ENCODE data around the gene SULT1A3. TPM values are rescaled to one million over a fixed set of nuclear protein-coding genes. Genes with fewer than 3 reads are reported as not detected.
"Not testable (repeated sequence)": the region's sequence is repeated elsewhere in the genome, so short reads cannot be mapped to it uniquely, and the experiment has no call there.

Gene SULT1A3
- total and polyA plus RNA-seq, 5 donors from 2014 or later, result 0.71 to 19.3 (median 1.2) TPM; not detected in 1

DNA sequence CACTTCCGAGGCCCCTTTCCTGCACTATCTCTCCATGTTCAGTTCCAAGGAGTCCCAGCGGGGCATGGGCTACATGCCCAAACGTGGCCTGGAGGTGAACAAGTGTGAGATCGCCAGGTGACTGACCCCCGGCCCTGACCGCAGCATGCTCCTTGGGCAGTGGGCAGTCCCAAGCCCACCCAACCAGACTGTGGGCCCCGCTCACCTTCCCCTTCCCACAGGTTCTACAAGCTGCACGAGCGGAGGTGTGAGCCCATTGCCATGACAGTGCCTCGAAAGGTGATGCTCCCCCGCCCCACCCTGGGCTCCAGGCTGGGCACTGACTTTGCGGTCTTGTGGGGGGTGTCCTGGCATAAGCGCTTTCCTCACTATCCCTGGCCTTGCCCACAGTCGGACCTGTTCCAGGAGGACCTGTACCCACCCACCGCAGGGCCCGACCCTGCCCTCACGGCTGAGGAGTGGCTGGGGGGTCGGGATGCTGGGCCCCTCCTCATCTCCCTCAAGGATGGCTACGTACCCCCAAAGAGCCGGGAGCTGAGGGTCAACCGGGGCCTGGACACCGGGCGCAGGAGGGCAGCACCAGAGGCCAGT lies 11.0 kb upstream of the SULT1A3 start:
- H3K9me3 ChIP-seq (ENCODE audit: control insufficient read depth in 2 of 2, low read length in 2 of 2), result no peaks in the 10 kb centered on the region
- H3K27ac ChIP-seq (ENCODE audit: insufficient read depth, low read length, poor library complexity, severe bottlenecking), result peak overlapping the region; percentile 90
- H3K4me1 Mint-ChIP-seq, result peaks cover 0 to 23% (median 11%) of the 10 kb centered on the region in 4 donors
- H3K27me3 Mint-ChIP-seq, result peaks cover 7% of the 10 kb centered on the region
- peak overlapping the region; percentile 33 to 99 (median 50) for H3K4me3 Mint-ChIP-seq
- no peak overlapping the region for H3K4me3 ChIP-seq (ENCODE audit: low read depth, low read length)
- peaks cover 22% of the 10 kb centered on the region for H3K36me3 ChIP-seq (ENCODE audit: control insufficient read depth, insufficient read depth, low read length)
- H3K4me1 ChIP-seq (ENCODE audit: control insufficient read depth, insufficient read depth, low read length, poor library complexity, severe bottlenecking), result peaks cover 40% of the 10 kb centered on the region
- no peaks in the 10 kb centered on the region for H3K27me3 ChIP-seq (ENCODE audit: control insufficient read depth, insufficient read depth, low read length)
- DNase-seq, result no peak
- peaks cover 24% of the 10 kb centered on the region for H3K36me3 Mint-ChIP-seq
- no peak for ATAC-seq (ENCODE audit: low read depth in 2 of 2)
- no peaks in the 10 kb centered on the region for H3K9me3 Mint-ChIP-seq
- H3K27ac Mint-ChIP-seq, result peak overlapping the region in 2 of 3 donors; percentile 32 to 97

DNA sequence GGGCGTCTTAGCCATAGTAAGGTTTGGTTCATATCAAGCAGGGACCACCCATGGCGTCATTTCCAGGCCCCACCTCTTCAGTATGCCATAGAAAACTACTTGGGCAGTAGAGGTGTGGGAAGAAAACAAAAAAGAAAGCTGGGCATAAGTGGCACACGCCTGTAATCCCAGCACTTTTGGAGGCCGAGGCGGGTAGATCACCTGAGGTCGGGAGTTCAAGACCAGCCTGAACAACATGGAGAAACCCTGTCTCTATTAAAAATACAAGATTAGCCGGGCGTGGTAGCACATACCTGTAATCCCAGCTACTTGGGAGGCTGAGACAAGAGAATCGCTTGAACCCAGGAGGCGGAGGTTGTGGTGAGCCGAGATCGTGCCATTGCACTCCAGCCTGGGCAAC lies 7.9 kb upstream of the SULT1A3 start:
- not testable (repeated sequence) for H3K9me3 Mint-ChIP-seq; H3K36me3 Mint-ChIP-seq; H3K9me3 ChIP-seq (ENCODE audit: control insufficient read depth in 2 of 2, low read length in 2 of 2); H3K27me3 ChIP-seq (ENCODE audit: control insufficient read depth, insufficient read depth, low read length); ATAC-seq (ENCODE audit: low read depth in 2 of 2); H3K27ac ChIP-seq (ENCODE audit: insufficient read depth, low read length, poor library complexity, severe bottlenecking); H3K4me3 Mint-ChIP-seq; DNase-seq; H3K27me3 Mint-ChIP-seq; H3K27ac Mint-ChIP-seq; H3K4me3 ChIP-seq (ENCODE audit: low read depth, low read length)
- peaks cover 0 to 18% (median 9%) of the 10 kb centered on the region in 4 donors for H3K4me1 Mint-ChIP-seq
- Histone ChIP-seq H3K36me3 (ENCODE audit: control insufficient read depth, insufficient read depth, low read length) (peaks cover 16% of the 10 kb centered on the region), H3K4me1 (ENCODE audit: control insufficient read depth, insufficient read depth, low read length, poor library complexity, severe bottlenecking) (peaks cover 23% of the 10 kb centered on the region)

DNA sequence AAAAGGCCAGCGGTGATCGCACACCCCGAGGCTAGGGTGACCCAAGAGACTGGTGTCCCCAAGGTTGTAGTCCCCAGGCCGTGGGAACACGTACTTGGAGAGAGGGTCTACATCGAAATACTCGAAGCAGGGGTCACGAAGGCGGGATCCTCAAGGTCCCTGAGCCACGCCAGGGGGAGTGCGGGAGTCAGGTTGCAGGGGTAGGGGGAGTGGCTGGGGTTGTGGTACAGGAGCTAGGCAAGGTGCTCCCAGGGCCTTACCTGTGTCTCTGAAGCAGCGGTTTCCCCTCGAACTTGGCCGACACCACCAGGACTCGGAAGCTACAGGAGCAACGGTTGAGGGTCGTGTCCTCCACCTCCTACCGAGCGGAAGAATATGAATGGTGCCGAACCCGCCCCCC lies 6.0 kb upstream of the SULT1A3 start:
- not testable (repeated sequence) for H3K27me3 Mint-ChIP-seq; H3K27me3 ChIP-seq (ENCODE audit: control insufficient read depth, insufficient read depth, low read length); H3K27ac Mint-ChIP-seq; H3K4me3 ChIP-seq (ENCODE audit: low read depth, low read length); H3K4me3 Mint-ChIP-seq; H3K9me3 ChIP-seq (ENCODE audit: control insufficient read depth in 2 of 2, low read length in 2 of 2); H3K36me3 ChIP-seq (ENCODE audit: control insufficient read depth, insufficient read depth, low read length); DNase-seq; H3K4me1 ChIP-seq (ENCODE audit: control insufficient read depth, insufficient read depth, low read length, poor library complexity, severe bottlenecking); H3K27ac ChIP-seq (ENCODE audit: insufficient read depth, low read length, poor library complexity, severe bottlenecking); H3K4me1 Mint-ChIP-seq; H3K36me3 Mint-ChIP-seq; H3K9me3 Mint-ChIP-seq
- peak in 1 of 2 donors; percentile 6 for ATAC-seq (ENCODE audit: low read depth in 2 of 2)

DNA sequence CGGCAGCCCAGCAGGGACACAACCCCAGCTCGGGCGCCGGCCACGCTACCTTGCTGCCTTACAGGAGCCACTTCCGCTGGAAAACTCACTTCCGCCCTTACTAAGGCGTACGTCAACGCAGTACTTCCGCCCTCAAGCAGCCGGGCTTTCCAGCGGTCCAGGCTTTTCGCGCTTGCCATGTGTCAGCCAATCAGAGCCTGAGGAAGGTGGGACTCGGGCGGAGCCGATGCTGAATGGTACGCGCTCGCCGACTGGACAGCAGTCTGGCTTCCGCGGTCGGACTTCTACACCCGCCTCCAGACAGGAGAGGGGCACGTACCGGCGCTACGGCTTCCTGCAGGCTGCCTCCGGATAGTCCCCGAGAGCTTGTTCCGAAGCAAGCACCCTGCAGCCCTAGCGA lies 5.4 kb upstream of the SULT1A3 start, which contains the start of the genes BOLA2B and SLX1A:
Gene BOLA2B (minus strand): TSS at position 52 of the 400 bp plus-strand sequence. CDS start 71 bp downstream, outside the sequence.
Gene SLX1A (plus strand): TSS at position 261 of the 400 bp plus-strand sequence. CDS start 210 bp downstream, outside the sequence.
- H3K27me3 ChIP-seq (ENCODE audit: control insufficient read depth, insufficient read depth, low read length); H3K4me1 Mint-ChIP-seq; H3K9me3 ChIP-seq (ENCODE audit: control insufficient read depth in 2 of 2, low read length in 2 of 2); H3K27ac Mint-ChIP-seq; H3K4me3 ChIP-seq (ENCODE audit: low read depth, low read length); H3K9me3 Mint-ChIP-seq; H3K36me3 ChIP-seq (ENCODE audit: control insufficient read depth, insufficient read depth, low read length); H3K36me3 Mint-ChIP-seq; DNase-seq; H3K4me3 Mint-ChIP-seq; H3K27me3 Mint-ChIP-seq; H3K4me1 ChIP-seq (ENCODE audit: control insufficient read depth, insufficient read depth, low read length, poor library complexity, severe bottlenecking); H3K27ac ChIP-seq (ENCODE audit: insufficient read depth, low read length, poor library complexity, severe bottlenecking): not testable (repeated sequence)
- ATAC-seq (ENCODE audit: low read depth in 2 of 2), result peak; percentile 88 to 91

DNA sequence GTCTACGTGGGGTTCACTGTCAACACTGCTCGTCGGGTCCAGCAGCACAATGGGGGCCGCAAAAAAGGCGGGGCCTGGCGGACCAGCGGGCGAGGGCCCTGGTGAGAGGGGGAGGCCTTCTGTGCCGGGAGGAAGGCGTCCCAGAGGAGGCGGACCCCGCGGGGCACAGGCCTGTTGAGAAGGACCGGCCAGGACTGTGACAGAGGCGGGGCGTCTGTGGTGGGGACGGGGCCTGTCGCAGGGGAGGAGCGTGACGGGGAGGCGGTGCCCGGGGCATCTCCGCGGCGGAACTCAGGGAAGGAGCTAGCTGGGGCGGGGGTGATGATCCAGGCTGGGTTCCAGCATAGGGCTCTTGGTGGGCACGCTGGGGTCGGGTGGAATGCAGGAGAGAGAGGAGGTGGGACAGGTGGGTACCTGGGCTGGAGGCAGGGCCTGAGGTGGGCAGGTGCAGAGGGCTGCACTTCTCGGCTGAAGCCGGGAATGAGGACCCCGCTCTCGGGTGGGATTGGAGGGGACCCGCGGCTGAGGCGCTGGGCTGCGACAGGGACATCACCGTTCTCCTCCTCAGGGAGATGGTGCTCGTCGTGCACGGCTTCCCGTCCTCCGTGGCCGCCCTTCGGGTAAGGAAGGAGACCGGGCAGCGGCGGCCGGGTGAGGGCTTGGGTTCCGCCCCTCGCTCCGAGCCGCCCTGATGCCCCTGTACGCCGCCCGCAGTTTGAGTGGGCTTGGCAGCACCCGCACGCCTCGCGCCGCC lies 4.7 kb upstream of the SULT1A3 start:
- not testable (repeated sequence) for H3K4me1 ChIP-seq (ENCODE audit: control insufficient read depth, insufficient read depth, low read length, poor library complexity, severe bottlenecking); H3K4me1 Mint-ChIP-seq; H3K36me3 Mint-ChIP-seq; H3K36me3 ChIP-seq (ENCODE audit: control insufficient read depth, insufficient read depth, low read length); H3K9me3 ChIP-seq (ENCODE audit: control insufficient read depth in 2 of 2, low read length in 2 of 2); H3K27me3 ChIP-seq (ENCODE audit: control insufficient read depth, insufficient read depth, low read length); H3K4me3 ChIP-seq (ENCODE audit: low read depth, low read length); H3K27me3 Mint-ChIP-seq; H3K27ac Mint-ChIP-seq; H3K27ac ChIP-seq (ENCODE audit: insufficient read depth, low read length, poor library complexity, severe bottlenecking); H3K9me3 Mint-ChIP-seq; H3K4me3 Mint-ChIP-seq
- ATAC-seq (ENCODE audit: low read depth in 2 of 2) (peak; percentile 70 to 72), DNase-seq (peak in 1 of 3 donors; percentile 13)

DNA sequence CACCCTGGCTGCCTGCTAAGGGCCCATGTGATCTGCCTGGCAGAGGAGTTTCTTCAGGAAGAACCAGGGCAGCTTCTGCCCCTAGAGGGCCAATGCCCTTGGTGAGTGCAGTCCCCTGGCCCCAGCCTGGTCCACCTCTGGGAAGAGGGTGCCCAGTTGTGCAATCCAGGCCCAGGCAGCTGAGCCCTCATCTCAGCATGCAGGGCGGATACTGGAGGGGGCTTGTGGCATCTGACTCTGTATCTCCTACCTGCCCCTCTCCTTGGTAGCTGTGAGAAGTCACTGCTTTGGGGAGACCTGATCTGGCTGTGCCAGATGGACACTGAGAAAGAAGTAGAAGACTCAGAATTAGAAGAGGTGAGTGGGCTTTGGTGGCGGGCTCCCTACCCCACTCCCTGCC lies 2.1 kb upstream of the SULT1A3 start:
- H3K4me3 ChIP-seq (ENCODE audit: low read depth, low read length); H3K27me3 Mint-ChIP-seq; H3K36me3 Mint-ChIP-seq; H3K4me3 Mint-ChIP-seq; H3K4me1 ChIP-seq (ENCODE audit: control insufficient read depth, insufficient read depth, low read length, poor library complexity, severe bottlenecking); H3K4me1 Mint-ChIP-seq; DNase-seq; H3K27me3 ChIP-seq (ENCODE audit: control insufficient read depth, insufficient read depth, low read length); H3K27ac ChIP-seq (ENCODE audit: insufficient read depth, low read length, poor library complexity, severe bottlenecking); H3K27ac Mint-ChIP-seq; H3K9me3 ChIP-seq (ENCODE audit: control insufficient read depth in 2 of 2, low read length in 2 of 2); H3K9me3 Mint-ChIP-seq; ATAC-seq (ENCODE audit: low read depth in 2 of 2); H3K36me3 ChIP-seq (ENCODE audit: control insufficient read depth, insufficient read depth, low read length): not testable (repeated sequence)

DNA sequence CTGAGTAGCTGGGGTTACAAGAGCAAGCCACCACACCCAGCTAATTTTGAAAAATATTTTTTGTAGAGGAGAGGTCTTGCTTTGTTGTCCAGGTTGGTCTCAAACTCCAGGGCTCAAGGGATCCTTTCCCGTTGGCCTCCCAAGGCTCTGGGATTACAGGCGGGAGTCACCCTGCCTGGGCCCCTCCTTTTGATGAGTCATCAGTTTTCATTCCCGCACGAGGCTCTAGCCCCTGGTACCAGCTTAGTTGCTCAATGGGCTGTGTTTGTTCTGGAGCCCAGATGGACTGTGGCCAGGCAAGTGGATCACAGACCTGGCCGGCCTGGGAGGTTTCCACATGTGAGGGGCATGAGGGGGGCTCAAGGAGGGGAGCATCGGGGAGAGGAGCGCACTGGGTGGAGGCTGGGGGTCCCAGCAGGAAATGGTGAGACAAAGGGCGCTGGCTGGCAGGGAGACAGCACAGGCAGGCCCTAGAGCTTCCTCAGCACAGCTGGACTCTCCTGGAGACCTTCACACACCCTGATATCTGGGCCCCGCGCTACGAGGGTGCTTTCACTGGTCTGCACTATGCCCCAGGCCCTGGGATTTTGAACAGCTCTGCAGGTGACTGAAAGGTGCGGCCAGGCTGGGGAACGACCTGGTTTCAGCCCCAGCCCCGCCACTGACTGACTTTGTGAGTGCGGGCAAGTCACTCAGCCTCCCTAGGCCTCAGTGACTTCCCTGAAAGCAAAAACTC lies 721 bp downstream of the SULT1A3 start:
- not testable (repeated sequence) for H3K4me1 ChIP-seq (ENCODE audit: control insufficient read depth, insufficient read depth, low read length, poor library complexity, severe bottlenecking); H3K27me3 ChIP-seq (ENCODE audit: control insufficient read depth, insufficient read depth, low read length); H3K27ac Mint-ChIP-seq; H3K4me3 ChIP-seq (ENCODE audit: low read depth, low read length); H3K4me1 Mint-ChIP-seq; H3K36me3 ChIP-seq (ENCODE audit: control insufficient read depth, insufficient read depth, low read length); H3K9me3 Mint-ChIP-seq; H3K27me3 Mint-ChIP-seq; DNase-seq; ATAC-seq (ENCODE audit: low read depth in 2 of 2); H3K27ac ChIP-seq (ENCODE audit: insufficient read depth, low read length, poor library complexity, severe bottlenecking); H3K4me3 Mint-ChIP-seq; H3K36me3 Mint-ChIP-seq; H3K9me3 ChIP-seq (ENCODE audit: control insufficient read depth in 2 of 2, low read length in 2 of 2)
